ENCODE results near the gene CFAP77. TPM values are rescaled to one million over a fixed set of nuclear protein-coding genes. Genes with fewer than 3 reads are reported as not detected.

CFAP77 gene
- polyA plus RNA-seq, 1 experiment, result not detected

DNA sequence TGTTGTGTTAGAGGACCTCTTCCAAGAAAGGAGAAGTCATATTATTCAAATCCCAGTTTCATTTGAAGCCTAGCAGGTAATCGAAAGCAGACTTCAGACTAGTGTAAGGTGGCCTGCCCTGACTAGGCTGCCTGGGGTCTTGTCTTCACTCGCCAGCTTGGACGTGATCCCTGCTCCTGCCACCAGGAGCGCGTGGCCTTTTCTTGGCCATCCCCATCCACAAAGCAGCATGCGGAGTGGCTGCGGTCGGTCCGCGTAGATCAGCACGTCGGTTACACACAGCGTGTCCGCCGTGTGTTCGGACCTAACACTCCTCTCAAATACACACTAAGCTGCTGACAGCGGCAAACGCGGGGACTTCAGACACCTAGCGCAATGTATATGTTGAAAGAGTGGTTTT is 37.3 kb downstream of the CFAP77 start:
- ChIA-PET CTCF (no interaction called here), POLR2A (no interaction called here)
- H3K36me3 ChIP-seq (ENCODE audit: control insufficient read depth, insufficient read depth, low read length), result no peaks in the 10 kb centered on the region
- no peak for DNase-seq (ENCODE audit: low read depth)
- H3K4me3 ChIP-seq (ENCODE audit: low read depth, low read length), result no peak overlapping the region
- peaks cover 10% of the 10 kb centered on the region for H3K27me3 ChIP-seq (ENCODE audit: control insufficient read depth, insufficient read depth, low read length)
- TF ChIP-seq, protein P1, sequence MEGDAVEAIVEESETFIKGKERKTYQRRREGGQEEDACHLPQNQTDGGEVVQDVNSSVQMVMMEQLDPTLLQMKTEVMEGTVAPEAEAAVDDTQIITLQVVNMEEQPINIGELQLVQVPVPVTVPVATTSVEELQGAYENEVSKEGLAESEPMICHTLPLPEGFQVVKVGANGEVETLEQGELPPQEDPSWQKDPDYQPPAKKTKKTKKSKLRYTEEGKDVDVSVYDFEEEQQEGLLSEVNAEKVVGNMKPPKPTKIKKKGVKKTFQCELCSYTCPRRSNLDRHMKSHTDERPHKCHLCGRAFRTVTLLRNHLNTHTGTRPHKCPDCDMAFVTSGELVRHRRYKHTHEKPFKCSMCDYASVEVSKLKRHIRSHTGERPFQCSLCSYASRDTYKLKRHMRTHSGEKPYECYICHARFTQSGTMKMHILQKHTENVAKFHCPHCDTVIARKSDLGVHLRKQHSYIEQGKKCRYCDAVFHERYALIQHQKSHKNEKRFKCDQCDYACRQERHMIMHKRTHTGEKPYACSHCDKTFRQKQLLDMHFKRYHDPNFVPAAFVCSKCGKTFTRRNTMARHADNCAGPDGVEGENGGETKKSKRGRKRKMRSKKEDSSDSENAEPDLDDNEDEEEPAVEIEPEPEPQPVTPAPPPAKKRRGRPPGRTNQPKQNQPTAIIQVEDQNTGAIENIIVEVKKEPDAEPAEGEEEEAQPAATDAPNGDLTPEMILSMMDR (IDR thresholded peaks at IDR 0.05; ENCODE audit: insufficient read depth, low read depth, low read length), result peak; percentile 14; the same call in 1 of the 2 replicates

DNA sequence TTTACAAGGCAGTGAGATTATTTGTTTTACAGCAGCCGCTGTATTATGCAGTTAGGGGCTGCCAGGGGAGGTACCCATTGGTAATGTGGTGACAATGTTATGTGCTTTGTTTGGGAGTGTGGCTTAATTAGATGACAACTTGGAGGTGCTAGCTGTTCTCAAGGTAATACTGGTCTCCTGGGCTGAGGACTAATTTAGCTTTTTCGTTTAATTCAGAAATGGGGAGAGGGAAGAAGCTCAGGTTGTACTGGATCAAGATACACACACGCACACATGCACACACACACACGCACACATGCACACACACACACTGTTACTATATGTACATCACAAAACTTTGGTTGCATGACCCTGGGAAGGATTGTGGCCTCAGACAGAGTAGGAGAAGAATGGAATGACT is 37.9 kb downstream of the CFAP77 start:
- no peak for DNase-seq (ENCODE audit: low read depth)
- H3K27me3 ChIP-seq (ENCODE audit: control insufficient read depth, insufficient read depth, low read length), result peaks cover 11% of the 10 kb centered on the region
- ChIA-PET POLR2A (no interaction called here), CTCF (interaction anchor here (0.7 kb wide), 1 partner anchor 38 kb away, joined by 3 read pairs; no protein-coding TSS in a partner anchor)
- TF ChIP-seq, protein P1 (IDR thresholded peaks at IDR 0.05; ENCODE audit: insufficient read depth, low read depth, low read length), result no peak
- H3K36me3 ChIP-seq (ENCODE audit: control insufficient read depth, insufficient read depth, low read length), result no peaks in the 10 kb centered on the region
- H3K4me3 ChIP-seq (ENCODE audit: low read depth, low read length), result no peak overlapping the region

DNA sequence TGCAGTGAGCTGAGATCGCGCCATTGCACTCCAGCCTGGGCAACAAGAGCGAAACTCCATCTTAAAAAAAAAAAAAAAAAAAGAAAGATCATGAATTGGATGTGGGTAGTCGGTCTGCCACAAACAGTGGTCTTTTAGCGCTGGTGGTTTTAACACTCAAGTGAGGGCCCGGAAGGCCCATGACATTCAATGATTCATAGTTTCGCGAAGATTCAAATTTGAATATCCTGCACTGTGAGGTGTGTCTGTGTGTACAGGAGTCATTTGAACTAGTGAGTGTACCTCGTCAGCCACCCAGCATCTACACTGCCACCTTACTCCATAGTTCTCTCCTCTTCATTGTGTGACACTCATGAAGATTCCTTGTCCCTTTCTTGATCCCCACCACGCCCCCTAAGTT is 41.3 kb downstream of the CFAP77 start:
- TF ChIP-seq, protein P1 (IDR thresholded peaks at IDR 0.05; ENCODE audit: insufficient read depth, low read depth, low read length), result no peak
- Histone ChIP-seq H3K36me3 (ENCODE audit: control insufficient read depth, insufficient read depth, low read length) (no peaks in the 10 kb centered on the region), H3K27me3 (ENCODE audit: control insufficient read depth, insufficient read depth, low read length) (peaks cover 13% of the 10 kb centered on the region), H3K4me3 (ENCODE audit: low read depth, low read length) (no peak overlapping the region)
- DNase-seq (ENCODE audit: low read depth), result no peak
- POLR2A ChIA-PET, result no interaction called here
- CTCF ChIA-PET, result no interaction called here

DNA sequence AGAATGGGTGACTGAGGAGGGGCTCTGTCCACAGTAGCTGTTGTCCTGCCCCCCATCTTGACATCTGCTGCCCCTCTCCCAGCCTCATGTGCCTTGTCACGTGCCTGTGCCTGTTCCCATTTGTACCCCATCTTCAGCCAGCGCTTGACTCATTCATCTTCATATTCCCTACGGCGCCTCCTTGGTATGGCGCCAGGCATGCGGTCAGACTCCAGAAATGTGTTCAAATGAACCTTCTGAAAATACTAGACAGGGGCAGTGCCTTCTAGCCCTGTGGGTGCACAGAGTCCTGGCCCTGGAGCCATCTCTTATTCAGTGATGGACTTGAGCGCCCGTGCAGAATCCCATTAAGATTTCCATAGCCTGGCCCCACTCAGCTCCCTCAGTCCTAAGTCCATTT is 46.2 kb downstream of the CFAP77 start:
- Histone ChIP-seq H3K4me3 (ENCODE audit: low read depth, low read length) (no peak overlapping the region), H3K36me3 (ENCODE audit: control insufficient read depth, insufficient read depth, low read length) (no peaks in the 10 kb centered on the region), H3K27me3 (ENCODE audit: control insufficient read depth, insufficient read depth, low read length) (peaks cover 7% of the 10 kb centered on the region)
- TF ChIP-seq, protein P1 (IDR thresholded peaks at IDR 0.05; ENCODE audit: insufficient read depth, low read depth, low read length), result no peak
- no peak for DNase-seq (ENCODE audit: low read depth)
- ChIA-PET POLR2A (no interaction called here), CTCF (no interaction called here)

DNA sequence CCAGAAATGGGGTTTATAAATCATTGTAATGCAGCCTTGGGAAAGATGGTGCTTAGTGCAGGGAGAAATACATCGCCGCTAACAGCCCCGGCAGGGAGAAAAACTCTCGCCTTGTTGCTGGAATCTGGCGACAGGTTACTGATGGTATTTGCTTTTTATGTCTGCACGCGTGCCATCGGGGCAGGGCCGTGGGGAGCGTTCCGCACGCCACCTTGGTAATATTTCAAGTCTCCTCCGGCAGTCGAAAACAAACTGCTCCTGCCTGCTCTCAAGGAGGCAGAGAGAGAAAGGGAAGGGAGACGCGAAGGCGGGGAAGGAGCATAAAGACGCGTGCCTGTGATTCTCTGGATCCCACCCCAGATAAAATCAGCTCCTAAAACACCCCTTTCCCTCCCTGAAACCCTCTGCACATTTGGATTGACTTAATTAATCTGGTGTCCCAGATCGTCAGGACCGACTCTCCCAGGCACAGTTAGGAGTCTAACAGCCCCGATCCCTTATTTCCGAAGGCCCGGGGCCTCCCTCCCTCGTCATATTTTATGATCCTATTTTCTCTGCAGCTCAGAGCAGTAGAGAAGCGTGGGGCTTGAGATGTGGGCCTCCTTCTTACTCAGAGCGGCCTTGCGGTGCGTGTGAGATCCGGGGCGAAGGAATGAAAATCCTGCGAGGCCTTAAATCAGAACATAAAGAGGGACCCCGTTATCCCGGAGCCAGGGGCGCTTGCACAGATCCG is 47.7 kb downstream of the CFAP77 start:
- TF ChIP-seq, protein P1 (IDR thresholded peaks at IDR 0.05; ENCODE audit: insufficient read depth, low read depth, low read length), result no peak
- CTCF ChIA-PET, result interaction anchor here (1.8 kb wide), 1 partner anchor 12 kb away, joined by 3 read pairs; no protein-coding TSS in a partner anchor
- Histone ChIP-seq H3K36me3 (ENCODE audit: control insufficient read depth, insufficient read depth, low read length) (no peaks in the 10 kb centered on the region), H3K4me3 (ENCODE audit: low read depth, low read length) (no peak overlapping the region), H3K27me3 (ENCODE audit: control insufficient read depth, insufficient read depth, low read length) (peaks cover 7% of the 10 kb centered on the region)
- POLR2A ChIA-PET, result no interaction called here
- DNase-seq (ENCODE audit: low read depth), result no peak

Measured in BJ (cell line).